Heart left ventricle (tissue), 16 donors: Measurements from ENCODE around the gene ITGBL1. TPM values are rescaled to one million over a fixed set of nuclear protein-coding genes. Genes with fewer than 3 reads are reported as not detected.

ENCODE experiments used
- ATAC-seq, 4 donors: fragments of 200-7000 bp; cut with Tn5 transposase; one replicate each; pipeline ENCODE4 v1.9.1; 2020 to 2022; ENCODE audit warnings: moderate library complexity in 4 of 4, mild to moderate bottlenecking in 3 of 4, moderate number of reproducible peaks in 1 of 4
- DNase-seq, 5 donors: peaks; one replicate each; pipeline ENCODE4 v3.0.0-alpha.2; 2020
- H3K27ac ChIP-seq, 12 donors: fragments of 200-600 bp; sonication (generic) in 4 of 12; one replicate each; pipeline versions ENCODE4 v1.5.0 to v1.8.0; 2016 to 2022; ENCODE audit warnings: mild to moderate bottlenecking in 2 of 12
- H3K27me3 ChIP-seq, 9 donors: fragments of 200-600 bp; sonication (generic) in 2 of 9; one replicate each; pipeline versions ENCODE4 v1.5.1 to v1.8.0; 2016 to 2022; ENCODE audit warnings: mild to moderate bottlenecking in 3 of 9
- H3K36me3 ChIP-seq, 9 donors: fragments of 200-600 bp; sonication (generic) in 2 of 9; one replicate each; pipeline versions ENCODE4 v1.5.0 to v1.8.0; 2018 to 2022; ENCODE audit warnings: mild to moderate bottlenecking in 2 of 9
- H3K4me1 ChIP-seq, 12 donors: fragments of 200-600 bp; sonication (generic) in 4 of 12; one replicate each; pipeline versions ENCODE4 v1.5.0 to v1.8.0; 2016 to 2022; ENCODE audit warnings: mild to moderate bottlenecking in 3 of 12
- H3K4me3 ChIP-seq, 12 donors: fragments of 200-600 bp; sonication (generic) in 4 of 12; one replicate each; pipeline versions ENCODE4 v1.5.0 to v1.8.0; 2017 to 2022; ENCODE audit warnings: mild to moderate bottlenecking in 9 of 12, moderate library complexity in 4 of 12
- H3K9me3 ChIP-seq, 12 donors: fragments of 200-600 bp; sonication (generic) in 4 of 12; one replicate each; pipeline versions ENCODE4 v1.5.0 to v1.8.0; 2016 to 2022; ENCODE audit warnings: mild to moderate bottlenecking in 1 of 12
- POLR2A ChIP-seq, 2 donors: fragments of 450-650 bp; IDR thresholded peaks; one replicate each; pipeline ENCODE4 v1.6.1; 2017; ENCODE audit warnings: antibody characterized with exemption in 2 of 2, mild to moderate bottlenecking in 2 of 2, moderate library complexity in 2 of 2
- WGBS, 4 donors: extraction: QIAGEN DNeasy Blood & Tissue Kit in 2 of 4; methylation state at CpG; one replicate each; pipeline versions ENCODE4 v1.1.5 to v1.1.7; 2013 to 2018; 5-methylcytosine and 5-hydroxymethylcytosine counted together
- intact Hi-C, 10 donors: fragments of 100-400 bp; cut with DNase I; formaldehyde crosslinking; loops; one replicate each; pipeline versions ENCODE4 v1.11.1 to v1.14.2; 2022
- polyA plus RNA-seq, 2 donors: library from polyadenylated mRNA; stranded (reverse); fragments of 200-250 nt; gene quantifications; one replicate each; pipeline ENCODE4 v1.2.3, GENCODE V29; 2013
- total RNA-seq, 9 donors: library from RNA; depleted of rRNA in 2 of 9; stranded (reverse); fragments of >200 nt in 2 of 9; fragmentation: NEBNext Ultra II Directional in 3 of 9; extraction: Animal tissue kit (Norgen Biotek cat#: 25700) in 3 of 9; gene quantifications; one replicate each; pipeline versions ENCODE4 v1.1.0 to v1.2.4, GENCODE V29; 2016 to 2023
- TF ChIP-seq, protein P1 (sequence below), 12 donors: fragments of 200-600 bp; sonication (generic) in 4 of 12; IDR thresholded peaks; one replicate each; pipeline versions ENCODE4 v1.5.0 to v1.8.0; 2018 to 2022; ENCODE audit warnings: antibody characterized with exemption in 12 of 12, mild to moderate bottlenecking in 5 of 12
- donor health status: ischemic (EF 13 %, LVEDD 7.1; RV severe dilation, severe dysfunction).
- donor health status: healthy with polysubstance abuse.
- donor health status: DM: no; HTN: yes; CAD: no.
- donor health status: DM: no; HTN: no; CAD: no.
- donor health status: ischemic (EF 25% LVEDD 6.9; RV normal size, moderate dysfunction).
- donor health status: ischemic (EF 25% LVEDD 5.7; RV mildly dilated, moderate dysfunction).
- donor health status: healthy.
- donor health status: DM: yes; HTN: yes; CAD: no.
- donor health status: ischemic (EF 35%, LVEDD 5.7; RV mildly dilated, moderate dysfunction).
- donor health status: nonischemic (EF 11% LVEDD 7.7; RV severe dilation, severe dysfunction).
- donor health status: DM: yes; HTN: yes; CAD: no.
- donor health status: PGD.
- donor health status: ischemic (EF 29% LVEDD 5.4; RV normal size, mild dysfunction).
- donor health status: nonischemic (EF 23%, LVEDD 6.1; RV moderate dilation, normal function).

Gene ITGBL1
- total and polyA plus RNA-seq, 11 donors = 0.15 to 5.9 (median 2.5) TPM

DNA sequence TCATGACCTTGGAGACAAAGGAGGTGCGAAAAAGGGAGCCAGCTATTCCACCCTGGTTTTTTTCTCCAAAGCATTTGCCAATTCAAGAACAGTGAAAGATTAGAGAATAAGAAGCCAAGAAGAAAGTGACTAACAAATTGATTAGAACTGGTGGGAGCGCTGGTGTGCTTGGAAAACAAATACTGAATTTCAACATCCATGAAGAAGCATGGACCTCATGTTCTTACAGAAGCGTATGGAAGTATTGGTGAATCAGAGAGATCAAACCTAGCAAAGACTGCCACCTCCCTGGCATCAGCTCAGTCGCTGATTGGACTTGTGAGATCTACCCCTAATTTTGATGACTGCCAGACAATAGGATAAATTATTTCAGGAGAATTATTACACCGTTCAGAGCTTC, 195.3 kb downstream of the ITGBL1 start:
- H3K9me3 ChIP-seq = no peaks in the 10 kb centered on the region
- no peaks in the 10 kb centered on the region for H3K36me3 ChIP-seq
- DNase-seq (no peak), ATAC-seq (no peak)
- TF ChIP-seq, protein P1, sequence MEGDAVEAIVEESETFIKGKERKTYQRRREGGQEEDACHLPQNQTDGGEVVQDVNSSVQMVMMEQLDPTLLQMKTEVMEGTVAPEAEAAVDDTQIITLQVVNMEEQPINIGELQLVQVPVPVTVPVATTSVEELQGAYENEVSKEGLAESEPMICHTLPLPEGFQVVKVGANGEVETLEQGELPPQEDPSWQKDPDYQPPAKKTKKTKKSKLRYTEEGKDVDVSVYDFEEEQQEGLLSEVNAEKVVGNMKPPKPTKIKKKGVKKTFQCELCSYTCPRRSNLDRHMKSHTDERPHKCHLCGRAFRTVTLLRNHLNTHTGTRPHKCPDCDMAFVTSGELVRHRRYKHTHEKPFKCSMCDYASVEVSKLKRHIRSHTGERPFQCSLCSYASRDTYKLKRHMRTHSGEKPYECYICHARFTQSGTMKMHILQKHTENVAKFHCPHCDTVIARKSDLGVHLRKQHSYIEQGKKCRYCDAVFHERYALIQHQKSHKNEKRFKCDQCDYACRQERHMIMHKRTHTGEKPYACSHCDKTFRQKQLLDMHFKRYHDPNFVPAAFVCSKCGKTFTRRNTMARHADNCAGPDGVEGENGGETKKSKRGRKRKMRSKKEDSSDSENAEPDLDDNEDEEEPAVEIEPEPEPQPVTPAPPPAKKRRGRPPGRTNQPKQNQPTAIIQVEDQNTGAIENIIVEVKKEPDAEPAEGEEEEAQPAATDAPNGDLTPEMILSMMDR (IDR thresholded peaks at IDR 0.05) = no peak
- TF ChIP-seq POLR2A (IDR thresholded peaks at IDR 0.05) = no peak
- H3K27me3 ChIP-seq = no peaks in the 10 kb centered on the region
- H3K27ac ChIP-seq = no peak overlapping the region
- intact Hi-C loops = no loop called here
- no peak overlapping the region for H3K4me3 ChIP-seq
- H3K4me1 ChIP-seq = no peaks in the 10 kb centered on the region
- WGBS, 4 donors = 74 to 85% (median 79%) methylated on average over 5 of the region's 5 CpGs

- ATAC-seq (no peak), DNase-seq (no peak)
- no peak overlapping the region for H3K27ac ChIP-seq
- H3K9me3 ChIP-seq = no peaks in the 10 kb centered on the region
- no peaks in the 10 kb centered on the region for H3K27me3 ChIP-seq
- intact Hi-C loops = no loop called here
- no peaks in the 10 kb centered on the region for H3K36me3 ChIP-seq
- TF ChIP-seq POLR2A (IDR thresholded peaks at IDR 0.05) = no peak
- TF ChIP-seq, protein P1 (IDR thresholded peaks at IDR 0.05) = no peak
- H3K4me3 ChIP-seq = no peak overlapping the region
- H3K4me1 ChIP-seq = no peaks in the 10 kb centered on the region
Measured at GRCh38 chr13:101648766-101649487, 196.5 kb downstream of the ITGBL1 start.

DNA sequence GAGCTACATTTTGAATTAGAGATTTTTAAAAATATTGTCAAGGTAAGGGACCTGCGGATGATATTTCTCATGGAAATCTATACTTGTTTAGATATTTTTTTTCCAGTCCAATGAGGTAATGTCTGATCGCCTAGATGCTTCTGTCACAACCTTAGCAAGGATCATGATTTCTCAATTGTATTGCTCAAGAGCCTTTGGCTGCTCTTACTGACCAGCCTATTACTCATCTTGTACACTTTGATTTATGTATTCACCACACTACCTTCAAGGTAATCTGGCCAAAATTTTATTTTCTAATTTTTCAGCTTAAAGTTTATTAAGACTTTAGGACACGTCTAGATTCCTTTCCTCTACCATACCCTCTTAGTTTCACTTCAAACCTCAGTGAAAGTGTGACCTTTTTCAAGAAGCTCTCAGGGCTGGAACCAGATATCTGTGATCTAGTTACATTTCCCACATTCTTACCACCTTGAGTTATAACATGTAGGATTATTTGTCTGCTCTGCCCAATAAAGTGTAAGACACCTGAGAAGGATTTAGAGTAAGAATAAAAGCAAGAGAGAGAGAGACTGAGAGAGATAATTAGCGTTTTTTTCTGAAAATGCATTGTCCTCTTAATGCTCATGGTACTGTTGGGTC, 197.1 kb downstream of the ITGBL1 start:
- intact Hi-C loops = no loop called here
- Histone ChIP-seq H3K9me3 (no peaks in the 10 kb centered on the region), H3K27ac (no peak overlapping the region), H3K36me3 (no peaks in the 10 kb centered on the region), H3K4me3 (no peak overlapping the region), H3K4me1 (no peaks in the 10 kb centered on the region), H3K27me3 (no peaks in the 10 kb centered on the region)
- peak in 1 of 4 donors; percentile 75 for ATAC-seq
- 69 to 72% (median 71%) methylated on average over 4 of the region's 4 CpGs for WGBS, 4 donors
- no peak for DNase-seq
- TF ChIP-seq, protein P1 (IDR thresholded peaks at IDR 0.05) = no peak
- no peak for TF ChIP-seq POLR2A (IDR thresholded peaks at IDR 0.05)

- ATAC-seq (no peak), DNase-seq (no peak)
- Histone ChIP-seq H3K36me3 (no peaks in the 10 kb centered on the region), H3K4me3 (no peak overlapping the region), H3K9me3 (no peaks in the 10 kb centered on the region), H3K27ac (no peak overlapping the region), H3K27me3 (no peaks in the 10 kb centered on the region), H3K4me1 (no peaks in the 10 kb centered on the region)
- 70 to 76% (median 74%) methylated on average over 4 of the region's 4 CpGs for WGBS, 4 donors
- intact Hi-C loops = no loop called here
- TF ChIP-seq, protein P1 (IDR thresholded peaks at IDR 0.05) = no peak
- no peak for TF ChIP-seq POLR2A (IDR thresholded peaks at IDR 0.05)
Measured at GRCh38 chr13:101654883-101655282, 202.4 kb downstream of the ITGBL1 start.
